H1 (cell line): ENCODE measurements around the gene MRPL55. TPM values are rescaled to one million over a fixed set of nuclear protein-coding genes. Genes with fewer than 3 reads are reported as not detected.

Experiments
- CTCF ChIA-PET: fragments of 300-600 bp; sonication (Branson Sonifier 250); formaldehyde crosslinking; loops from one replicate; lab custom pipeline; 2021; ENCODE audit not compliant: partially characterized antibody; lab: Charles Lee
- POLR2A ChIA-PET: fragments of 300-600 bp; sonication (Branson Sonifier 250); formaldehyde crosslinking; loops from one replicate; lab custom pipeline; 2021; ENCODE audit warnings: inconsistent platforms; ENCODE audit not compliant: partially characterized antibody; lab: Charles Lee
- DNase-seq, 2 experiments: peaks; one replicate each; pipeline versions ENCODE4 v3.0.0 to v3.0.0-alpha.2; 2010 to 2022; ENCODE audit warnings: low spot score in 2 of 2, low read depth in 1 of 2, mixed read lengths in 1 of 2
- FAIRE-seq: peaks from 2 replicates; lab custom pipeline; 2011; peaks lifted over from hg19 to GRCh38; lab: Jason Lieb, UNC
- H2AFZ ChIP-seq: 2 replicates; pipeline ENCODE4 v1.8.1; 2012; ENCODE audit warnings: low read length, inconsistent platforms
- H2AK5ac ChIP-seq: 2 replicates; pipeline ENCODE4 v1.6.1; 2013; ENCODE audit warnings: low read depth, low read length
- H2BK120ac ChIP-seq: replicated peaks from 2 replicates; pipeline ENCODE3; 2013; ENCODE audit warnings: low read depth, low read length, inconsistent platforms
- H2BK12ac ChIP-seq: 2 replicates; pipeline ENCODE4 v1.6.1; 2013; ENCODE audit warnings: low read depth, low read length
- H2BK15ac ChIP-seq: 2 replicates; pipeline ENCODE4 v1.6.1; 2013; ENCODE audit warnings: low read length
- H2BK20ac ChIP-seq: 2 replicates; pipeline ENCODE4 v1.6.1; 2013; ENCODE audit warnings: low read length
- H2BK5ac ChIP-seq: 2 replicates; pipeline ENCODE4 v1.6.1; 2013; ENCODE audit warnings: low read depth, low read length
- H3K14ac ChIP-seq: 2 replicates; pipeline ENCODE4 v1.6.1; 2013; ENCODE audit warnings: inconsistent platforms; ENCODE audit not compliant: insufficient read length
- H3K18ac ChIP-seq: 2 replicates; pipeline ENCODE4 v1.6.1; 2013; ENCODE audit warnings: low read length; ENCODE audit errors: extremely low read depth
- H3K23ac ChIP-seq: 2 replicates; pipeline ENCODE4 v1.6.1; 2013; ENCODE audit warnings: inconsistent platforms; ENCODE audit not compliant: insufficient read length
- H3K23me2 ChIP-seq: 2 replicates; pipeline ENCODE4 v1.6.1; 2013; ENCODE audit warnings: low read depth, low read length
- H3K27ac ChIP-seq: 2 replicates; pipeline ENCODE4 v1.6.1; 2011; ENCODE audit warnings: low read depth, low read length, inconsistent platforms
- H3K27me3 ChIP-seq, 4 experiments: replicated peaks in 1 of 4; 1 replicate in 1 of 4; 2 replicates in 3 of 4; pipeline versions ENCODE4 v1.6.1 to v1.8.1; 2011 to 2013; ENCODE audit warnings: low read length in 3 of 4, mild to moderate bottlenecking in 3 of 4, inconsistent platforms in 2 of 4, mixed read lengths in 2 of 4, moderate library complexity in 1 of 4; ENCODE audit not compliant: control insufficient read depth in 3 of 4, insufficient read depth in 3 of 4; ENCODE audit errors: extremely low read depth in 1 of 4
- H3K36me3 ChIP-seq, 4 experiments: 2 replicates each; pipeline versions ENCODE4 v1.6.1 to v1.8.1; 2011 to 2013; ENCODE audit warnings: mild to moderate bottlenecking in 4 of 4, low read length in 3 of 4, moderate library complexity in 2 of 4, control low read depth in 1 of 4, inconsistent platforms in 1 of 4; ENCODE audit not compliant: insufficient read depth in 4 of 4, control insufficient read depth in 2 of 4
- H3K4ac ChIP-seq: replicated peaks from 2 replicates; pipeline ENCODE3; 2013; ENCODE audit warnings: low read length, low read depth, mixed read lengths, inconsistent platforms; ENCODE audit not compliant: insufficient read length
- H3K4me1 ChIP-seq, 4 experiments: replicated peaks in 1 of 4; 1 replicate in 1 of 4; 2 replicates in 3 of 4; pipeline versions ENCODE4 v1.6.1 to v1.8.1; 2011 to 2013; ENCODE audit warnings: low read length in 3 of 4, inconsistent platforms in 2 of 4, mixed read lengths in 1 of 4; ENCODE audit not compliant: insufficient read depth in 4 of 4, control insufficient read depth in 3 of 4
- H3K4me2 ChIP-seq, 2 experiments: 2 replicates each; pipeline versions ENCODE4 v1.6.1 to v1.8.1; 2011 to 2013; ENCODE audit warnings: low read depth in 2 of 2, low read length in 2 of 2, control low read depth in 1 of 2, inconsistent platforms in 1 of 2, mild to moderate bottlenecking in 1 of 2; ENCODE audit not compliant: insufficient read depth in 1 of 2
- H3K4me3 ChIP-seq, 4 experiments: fragments of 200-600, 300-600 bp in 1 of 4; sonication (generic), shearing (Covaris generic), sonication (Bioruptor Twin) in 1 of 4; 2 replicates each; pipeline versions ENCODE4 v1.5.1 to v1.8.1; 2011 to 2016; ENCODE audit warnings: low read length in 4 of 4, low read depth in 3 of 4, control low read depth in 2 of 4, inconsistent platforms in 2 of 4, mild to moderate bottlenecking in 2 of 4, mixed read lengths in 1 of 4, moderate library complexity in 1 of 4; ENCODE audit not compliant: insufficient read depth in 2 of 4; ENCODE audit errors: extremely low read depth in 1 of 4
- H3K56ac ChIP-seq: replicated peaks from 2 replicates; pipeline ENCODE3; 2013; ENCODE audit warnings: low read depth, mild to moderate bottlenecking, mixed read lengths, low read length, inconsistent platforms; ENCODE audit not compliant: insufficient read length
- H3K79me1 ChIP-seq: 2 replicates; pipeline ENCODE4 v1.6.1; 2013; ENCODE audit warnings: low read depth, low read length, control low read depth
- H3K79me2 ChIP-seq, 2 experiments: 2 replicates each; pipeline versions ENCODE4 v1.6.1 to v1.8.1; 2012 to 2013; ENCODE audit warnings: low read length in 2 of 2, mild to moderate bottlenecking in 2 of 2, inconsistent platforms in 1 of 2; ENCODE audit not compliant: insufficient read depth in 2 of 2, control insufficient read depth in 1 of 2
- H3K9ac ChIP-seq, 4 experiments: replicated peaks in 1 of 4; 1 replicate in 1 of 4; 2 replicates in 3 of 4; pipeline versions ENCODE4 v1.6.1 to v1.8.1; 2011 to 2013; ENCODE audit warnings: low read depth in 3 of 4, low read length in 3 of 4, control low read depth in 2 of 4, mild to moderate bottlenecking in 2 of 4, moderate library complexity in 2 of 4, inconsistent platforms in 1 of 4; ENCODE audit errors: extremely low read depth in 1 of 4
- H3K9me3 ChIP-seq, 2 experiments: 2 replicates each; pipeline versions ENCODE4 v1.6.1 to v1.8.1; 2012 to 2013; ENCODE audit warnings: mild to moderate bottlenecking in 2 of 2, moderate library complexity in 2 of 2, control low read depth in 1 of 2, inconsistent platforms in 1 of 2, low read depth in 1 of 2, low read length in 1 of 2, mixed read lengths in 1 of 2; ENCODE audit not compliant: insufficient read depth in 2 of 2
- H4K20me1 ChIP-seq, 2 experiments: replicated peaks in 1 of 2; 2 replicates each; pipeline versions ENCODE3 to v1.8.1; 2011 to 2013; ENCODE audit warnings: inconsistent platforms in 2 of 2, low read length in 2 of 2, mild to moderate bottlenecking in 1 of 2; ENCODE audit not compliant: insufficient read depth in 2 of 2, control insufficient read depth in 1 of 2
- H4K5ac ChIP-seq: 2 replicates; pipeline ENCODE4 v1.6.1; 2013; ENCODE audit warnings: low read length, low read depth, mixed read lengths, inconsistent platforms; ENCODE audit not compliant: insufficient read length
- H4K8ac ChIP-seq: 2 replicates; pipeline ENCODE4 v1.8.0; 2013; ENCODE audit warnings: mild to moderate bottlenecking, moderate library complexity, low read length, inconsistent platforms; ENCODE audit not compliant: insufficient read depth; ENCODE audit errors: extremely low read depth
- H4K91ac ChIP-seq: replicated peaks from 2 replicates; pipeline ENCODE3; 2013; ENCODE audit warnings: low read length, mixed read lengths, inconsistent platforms; ENCODE audit not compliant: insufficient read length
- ASH2L ChIP-seq: fragments of 200-600, 300-600 bp; sonication (generic); IDR thresholded peaks from one replicate; pipeline ENCODE4 v1.7.1; 2017; ENCODE audit warnings: low read length
- BACH1 ChIP-seq: IDR thresholded peaks from 2 replicates; pipeline ENCODE4 v1.6.1; 2012; ENCODE audit warnings: low read length, improper control_type of control experiment
- POU5F1 ChIP-seq: IDR thresholded peaks from 2 replicates; pipeline ENCODE4 v1.6.1; 2011; ENCODE audit warnings: low read depth, mild to moderate bottlenecking, low read length, moderate library complexity
- RNF2 ChIP-seq: fragments of 200-900, 300-1000 bp; sonication (generic); IDR thresholded peaks from 2 replicates; pipeline ENCODE4 v1.7.1; 2016; ENCODE audit warnings: borderline replicate concordance, low read depth, mild to moderate bottlenecking, antibody characterized with exemption, low read length; ENCODE audit not compliant: poor library complexity, severe bottlenecking; ENCODE audit errors: missing control alignments
- SIN3A ChIP-seq, 2 experiments: IDR thresholded peaks in 1 of 2; conservative IDR thresholded peaks in 1 of 2; 2 replicates each; pipeline ENCODE4 v1.6.1; 2011 to 2012; ENCODE audit warnings: low read length in 2 of 2, improper control_type of control experiment in 1 of 2, low read depth in 1 of 2, mild to moderate bottlenecking in 1 of 2
- SP4 ChIP-seq: IDR thresholded peaks from 2 replicates; pipeline ENCODE4 v1.6.1; 2012; ENCODE audit warnings: low read length, inconsistent platforms
- WGBS, 2 experiments: shearing (Covaris generic) in 1 of 2; methylation state at CpG; one replicate each; pipeline versions ENCODE4 v1.1.6 to v1.1.7; 2013 to 2015; ENCODE audit warnings: low lambda C conversion rate in 2 of 2, mixed read lengths in 2 of 2, inconsistent platforms in 1 of 2, low coverage in 1 of 2, missing lambda C conversion rate in 1 of 2; ENCODE audit not compliant: insufficient replicate concordance in 2 of 2, insufficient coverage in 1 of 2, insufficient read length in 1 of 2; ENCODE audit errors: extremely low coverage in 1 of 2, missing lambda C conversion rate in 1 of 2; 5-methylcytosine and 5-hydroxymethylcytosine counted together
- polyA plus RNA-seq, 7 experiments: library from polyadenylated mRNA; depleted of rRNA in 3 of 7; stranded (reverse) in 5 of 7; unstranded in 2 of 7; fragments of >200 nt in 5 of 7; fragments of 200-250 nt in 2 of 7; gene quantifications; 1 replicate in 5 of 7; 2 replicates in 1 of 7; 4 replicates in 1 of 7; pipeline versions ENCODE4 v1.2.1 to v1.2.3, GENCODE V29; 2011 to 2013; ENCODE audit warnings: missing spikeins in 2 of 7, mixed read lengths in 2 of 7
- total RNA-seq: library from RNA; stranded (reverse); fragmentation: NEBNext Ultra II Directional; extraction: Animal tissue kit (Norgen Biotek cat#: 25700); gene quantifications from 2 replicates; pipeline ENCODE4 v1.2.1, GENCODE V29; 2021

The MRPL55 gene
- total and polyA plus RNA-seq, 2 of the 8 experiments (the other 6 are each of a cell fraction or from before 2014, with no cell fraction given), result 59.0 to 244 TPM

DNA sequence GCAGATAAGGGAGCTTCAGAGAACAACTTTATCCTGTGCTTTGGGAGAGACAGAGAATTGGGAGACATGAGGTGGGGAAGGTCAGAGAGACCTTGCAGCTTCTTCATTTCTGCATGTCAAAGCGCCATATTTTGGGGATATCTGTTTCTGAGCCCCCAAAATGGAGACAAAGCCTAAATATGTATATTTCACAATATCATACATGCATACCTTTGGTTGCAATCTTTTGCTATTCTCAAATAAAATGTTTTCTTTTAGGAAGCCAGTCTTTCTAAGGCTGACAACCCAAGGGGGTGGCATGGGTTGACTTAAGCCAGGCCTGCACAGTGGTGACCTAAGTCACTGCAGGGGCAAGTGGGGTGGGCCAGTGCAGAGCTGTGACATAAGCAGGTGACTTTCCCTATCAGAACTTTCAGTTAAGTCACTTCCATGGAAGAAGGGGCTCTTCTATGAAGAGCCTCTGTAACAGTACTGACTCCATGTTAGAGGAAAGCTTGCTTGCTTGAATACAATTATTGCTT, 13.9 kb upstream of the MRPL55 start:
- H2BK15ac ChIP-seq, result no peak overlapping the region
- CTCF ChIA-PET, result interaction anchor here (1.9 to 2.5 kb wide), 2 partner anchors 7 to 124 kb away, joined by 4 to 11 read pairs; no protein-coding TSS in a partner anchor
- H3K23me2 ChIP-seq, result no peaks in the 10 kb centered on the region
- no peak overlapping the region for H2AK5ac ChIP-seq
- no peak for FAIRE-seq
- no peak overlapping the region for H2BK12ac ChIP-seq
- no peak overlapping the region for H3K9ac ChIP-seq
- no peaks in the 10 kb centered on the region for H3K36me3 ChIP-seq
- no peak overlapping the region for H4K5ac ChIP-seq
- H3K4me2 ChIP-seq, result no peak overlapping the region
- H3K79me1 ChIP-seq, result no peaks in the 10 kb centered on the region; the same call in 1 of the 2 replicates
- no peaks in the 10 kb centered on the region for H3K79me2 ChIP-seq
- H3K18ac ChIP-seq, result no peak overlapping the region
- H3K4ac ChIP-seq, result no peak overlapping the region
- no peaks in the 10 kb centered on the region for H4K20me1 ChIP-seq
- POLR2A ChIA-PET, result interaction anchor here (2.2 kb wide), 1 partner anchor 13 kb away, joined by 9 read pairs; no protein-coding TSS in a partner anchor
- H2BK120ac ChIP-seq, result no peak overlapping the region
- DNase-seq, result no peak
- no peaks in the 10 kb centered on the region; a peak in 3 of 7 replicates for H3K27me3 ChIP-seq
- no peak overlapping the region for H3K56ac ChIP-seq
- H3K27ac ChIP-seq, result no peak overlapping the region
- H3K9me3 ChIP-seq, result peaks cover 12 to 14% of the 10 kb centered on the region in 2 experiments
- H4K91ac ChIP-seq, result no peak overlapping the region
- H3K23ac ChIP-seq, result no peak overlapping the region
- no peak overlapping the region for H3K4me3 ChIP-seq
- H2AFZ ChIP-seq, result no peak overlapping the region
- H3K4me1 ChIP-seq, result no peaks in the 10 kb centered on the region
- no peak overlapping the region for H2BK20ac ChIP-seq
- no peak overlapping the region for H3K14ac ChIP-seq
- whole genome bisulfite sequencing, 2 experiments, result 54% methylated on average over 1 of the region's 1 CpG; no CpG with 5 or more reads in 1 of the 2 experiments
- no peak overlapping the region for H2BK5ac ChIP-seq
- no peak overlapping the region for H4K8ac ChIP-seq
- no peak for TF ChIP-seq SIN3A (conservative IDR thresholded peaks at IDR 0.05 in 1 of 2, IDR thresholded peaks at IDR 0.05 in 1 of 2; ENCODE audit: low read depth in 1 of 2, low read length in 2 of 2)
- TF ChIP-seq SP4, result no peak
- no peak for TF ChIP-seq ASH2L
- TF ChIP-seq RNF2, result no peak
- TF ChIP-seq BACH1, result no peak
- no peak for TF ChIP-seq POU5F1
- TF ChIP-seq, all 59 proteins: peak for 0
